Esophagus (tissue), 2 donors: ENCODE measurements around the gene LRIG1. TPM values are rescaled to one million over a fixed set of nuclear protein-coding genes. Genes with fewer than 3 reads are reported as not detected.

Experiments used
- H3K27ac ChIP-seq, 2 donors: one replicate each; pipeline ENCODE4 v1.5.1; 2013; ENCODE audit warnings: low read depth in 2 of 2, mild to moderate bottlenecking in 2 of 2, inconsistent platforms in 1 of 2, low read length in 1 of 2, moderate library complexity in 1 of 2
- H3K27me3 ChIP-seq, 2 donors: one replicate each; pipeline ENCODE4 v1.6.1; 2013; ENCODE audit warnings: low read length in 2 of 2, control low read depth in 1 of 2, mild to moderate bottlenecking in 1 of 2; ENCODE audit not compliant: insufficient read depth in 2 of 2, control insufficient read depth in 1 of 2
- H3K36me3 ChIP-seq, 2 donors: one replicate each; pipeline ENCODE4 v1.6.1; 2013; ENCODE audit warnings: low read length in 1 of 2; ENCODE audit not compliant: control insufficient read depth in 2 of 2, insufficient read depth in 2 of 2
- H3K4me1 ChIP-seq, 2 donors: one replicate each; pipeline ENCODE4 v1.6.1; 2013; ENCODE audit warnings: low read length in 1 of 2; ENCODE audit not compliant: control insufficient read depth in 2 of 2, insufficient read depth in 2 of 2
- H3K4me3 ChIP-seq, 2 donors: one replicate each; pipeline ENCODE4 v1.5.1; 2013; ENCODE audit warnings: low read length in 2 of 2, mild to moderate bottlenecking in 2 of 2, low read depth in 1 of 2, moderate library complexity in 1 of 2
- H3K9me3 ChIP-seq, 2 donors: one replicate each; pipeline ENCODE4 v1.6.1; 2013; ENCODE audit warnings: mild to moderate bottlenecking in 2 of 2, low read depth in 1 of 2, low read length in 1 of 2, moderate library complexity in 1 of 2; ENCODE audit not compliant: control insufficient read depth in 2 of 2, insufficient read depth in 1 of 2
- WGBS, 2 donors: extraction: QIAGEN DNeasy Blood & Tissue Kit; methylation state at CpG; one replicate each; pipeline ENCODE4 v1.1.7; 2013; 5-methylcytosine and 5-hydroxymethylcytosine counted together
- polyA plus RNA-seq, 2 donors: library from polyadenylated mRNA; stranded (reverse); fragments of 200-250 nt; gene quantifications; one replicate each; pipeline ENCODE4 v1.2.3, GENCODE V29; 2013
- donor health status: healthy with polysubstance abuse.
- donor health status: Bipolar disorder and iron deficiency.

Gene LRIG1
- polyA plus RNA-seq, 2 donors, result 6.2 to 11.0 TPM

GRCh38 chr3:66483409-66483906 lies 17.4 kb downstream of the LRIG1 start:
- peak overlapping the region; percentile 43 to 60 for H3K27ac ChIP-seq
- H3K4me3 ChIP-seq, result no peak overlapping the region

GRCh38 chr3:66483006-66483405 lies 17.8 kb downstream of the LRIG1 start:
- H3K27ac ChIP-seq, result peak overlapping the region; percentile 43 to 60
- H3K9me3 ChIP-seq, result no peaks in the 10 kb centered on the region
- no peak overlapping the region for H3K4me3 ChIP-seq
- 41 to 51% methylated on average over 4 of the region's 4 CpGs for WGBS, 2 donors
- no peaks in the 10 kb centered on the region for H3K27me3 ChIP-seq
- H3K36me3 ChIP-seq, result no peaks in the 10 kb centered on the region
- H3K4me1 ChIP-seq, result peaks cover 4 to 5% of the 10 kb centered on the region in 2 donors

More at GRCh38 chr3:66483409-66483906, 17.4 kb downstream of the LRIG1 start:
- H3K9me3 ChIP-seq, result no peaks in the 10 kb centered on the region
- H3K36me3 ChIP-seq, result no peaks in the 10 kb centered on the region
- H3K4me1 ChIP-seq, result peaks cover 4 to 5% of the 10 kb centered on the region in 2 donors
- H3K27me3 ChIP-seq, result no peaks in the 10 kb centered on the region
- 63 to 75% methylated on average over 13 of the region's 13 CpGs for WGBS, 2 donors

- WGBS, 2 donors, result 61 to 70% methylated on average over 6 of the region's 6 CpGs
- H3K4me3 ChIP-seq, result no peak overlapping the region
- H3K4me1 ChIP-seq, result peaks cover 4 to 5% of the 10 kb centered on the region in 2 donors
- H3K9me3 ChIP-seq, result no peaks in the 10 kb centered on the region
- H3K36me3 ChIP-seq, result no peaks in the 10 kb centered on the region
- no peaks in the 10 kb centered on the region for H3K27me3 ChIP-seq
- peak overlapping the region in 1 of 2 donors; percentile 34 for H3K27ac ChIP-seq
These were observed 18.8 kb downstream of the LRIG1 start for GRCh38 chr3:66482018-66482404.

GRCh38 chr3:66481071-66482017 lies 19.5 kb downstream of the LRIG1 start:
- Histone ChIP-seq H3K36me3 (no peaks in the 10 kb centered on the region), H3K9me3 (no peaks in the 10 kb centered on the region), H3K4me3 (no peak overlapping the region), H3K4me1 (peaks cover 4 to 5% of the 10 kb centered on the region in 2 donors), H3K27me3 (no peaks in the 10 kb centered on the region), H3K27ac (peak overlapping the region; percentile 34 to 42)
- WGBS, 2 donors, result 28 to 45% methylated on average over 13 of the region's 13 CpGs

- Histone ChIP-seq H3K27ac (peak overlapping the region; percentile 22 to 42), H3K27me3 (no peaks in the 10 kb centered on the region), H3K36me3 (no peaks in the 10 kb centered on the region), H3K9me3 (no peaks in the 10 kb centered on the region), H3K4me3 (no peak overlapping the region), H3K4me1 (peaks cover 4 to 5% of the 10 kb centered on the region in 2 donors)
- WGBS, 2 donors, result 43% methylated on average over 2 of the region's 2 CpGs
These were observed 20.2 kb downstream of the LRIG1 start for GRCh38 chr3:66480666-66481065.

- Histone ChIP-seq H3K4me3 (no peak overlapping the region), H3K36me3 (no peaks in the 10 kb centered on the region), H3K9me3 (no peaks in the 10 kb centered on the region), H3K27me3 (no peaks in the 10 kb centered on the region), H3K27ac (no peak overlapping the region), H3K4me1 (peaks cover 4 to 5% of the 10 kb centered on the region in 2 donors)
- WGBS, 2 donors, result 72 to 84% methylated on average over 2 of the region's 2 CpGs
These were observed 21.3 kb downstream of the LRIG1 start for GRCh38 chr3:66479532-66479947.

GRCh38 chr3:66478960-66479359 lies 21.9 kb downstream of the LRIG1 start:
- Histone ChIP-seq H3K36me3 (no peaks in the 10 kb centered on the region), H3K27me3 (no peaks in the 10 kb centered on the region), H3K9me3 (no peaks in the 10 kb centered on the region), H3K4me3 (no peak overlapping the region), H3K4me1 (peaks cover 4 to 5% of the 10 kb centered on the region in 2 donors), H3K27ac (no peak overlapping the region)
- 63 to 85% methylated on average over 9 of the region's 9 CpGs for WGBS, 2 donors

- Histone ChIP-seq H3K9me3 (no peaks in the 10 kb centered on the region), H3K4me1 (peaks cover 4 to 5% of the 10 kb centered on the region in 2 donors), H3K27ac (no peak overlapping the region), H3K27me3 (no peaks in the 10 kb centered on the region), H3K36me3 (no peaks in the 10 kb centered on the region), H3K4me3 (no peak overlapping the region)
- WGBS, 2 donors, result 81 to 95% methylated on average over 7 of the region's 7 CpGs
These were observed 23.0 kb downstream of the LRIG1 start for GRCh38 chr3:66477856-66478255.

GRCh38 chr3:66476852-66477381 lies 23.9 kb downstream of the LRIG1 start:
- H3K4me3 ChIP-seq, result no peak overlapping the region
- no peaks in the 10 kb centered on the region for H3K27me3 ChIP-seq
- no peaks in the 10 kb centered on the region for H3K36me3 ChIP-seq
- H3K9me3 ChIP-seq, result no peaks in the 10 kb centered on the region
- WGBS, 2 donors, result 65 to 83% methylated on average over 9 of the region's 9 CpGs
- no peak overlapping the region for H3K27ac ChIP-seq
- H3K4me1 ChIP-seq, result peaks cover 1 to 7% of the 10 kb centered on the region in 2 donors
